Osteoblast (primary cell): ENCODE results near the gene NDUFS5. TPM values are rescaled to one million over a fixed set of nuclear protein-coding genes. Genes with fewer than 3 reads are reported as not detected.
A peak's percentile ranks its signal among the peaks of the same experiment; 100 is the strongest.
"Not testable (repeated sequence)": the region's sequence is repeated elsewhere in the genome, so short reads cannot be mapped to it uniquely, and the experiment has no call there.

Experiments
- DNase-seq: peaks from one replicate; pipeline ENCODE4 v3.0.0; 2011; ENCODE audit warnings: low spot score, mixed read lengths; ENCODE audit not compliant: insufficient read length; ENCODE audit errors: missing footprints
- H2AFZ ChIP-seq: 2 replicates; pipeline ENCODE4 v1.6.0; 2011; ENCODE audit warnings: mild to moderate bottlenecking, low read length
- H3K27ac ChIP-seq: 2 replicates; pipeline ENCODE4 v1.5.1; 2011; ENCODE audit warnings: mild to moderate bottlenecking, low read depth, low read length, moderate library complexity
- H3K27me3 ChIP-seq: 2 replicates; pipeline ENCODE4 v1.6.0; 2012; ENCODE audit warnings: mild to moderate bottlenecking, control low read depth, inconsistent platforms, low read length, moderate library complexity; ENCODE audit not compliant: insufficient read depth
- H3K36me3 ChIP-seq: 2 replicates; pipeline ENCODE4 v1.5.1; 2011; ENCODE audit warnings: mild to moderate bottlenecking, low read length, control low read depth, moderate library complexity; ENCODE audit not compliant: insufficient read depth
- H3K4me1 ChIP-seq: 2 replicates; pipeline ENCODE4 v1.5.1; 2011; ENCODE audit warnings: mild to moderate bottlenecking, low read length, control low read depth, moderate library complexity; ENCODE audit not compliant: insufficient read depth
- H3K4me2 ChIP-seq: 2 replicates; pipeline ENCODE4 v1.6.0; 2011; ENCODE audit warnings: mild to moderate bottlenecking, low read length; ENCODE audit not compliant: insufficient read depth
- H3K4me3 ChIP-seq: fragments of 200-600 bp; sonication (generic); 3 replicates; pipeline ENCODE4 v1.5.1; 2012; ENCODE audit warnings: mild to moderate bottlenecking, low read length, inconsistent platforms; ENCODE audit not compliant: insufficient read depth
- H3K79me2 ChIP-seq: 2 replicates; pipeline ENCODE4 v1.6.0; 2012; ENCODE audit warnings: mild to moderate bottlenecking, low read length, control low read depth, inconsistent platforms; ENCODE audit not compliant: insufficient read depth
- H3K9me3 ChIP-seq: 2 replicates; pipeline ENCODE4 v1.5.1; 2011; ENCODE audit warnings: low read depth, low read length, control low read depth
- H4K20me1 ChIP-seq: 2 replicates; pipeline ENCODE4 v1.6.0; 2012; ENCODE audit warnings: mild to moderate bottlenecking, low read length, control low read depth; ENCODE audit not compliant: insufficient read depth
- total RNA-seq: library from RNA; depleted of rRNA; stranded (reverse); fragments of >200 nt; gene quantifications from 2 replicates; pipeline ENCODE4 v1.2.3, GENCODE V29; 2012
- TF ChIP-seq, protein P1 (sequence below): IDR thresholded peaks from 2 replicates; pipeline ENCODE4 v1.5.1; 2011; ENCODE audit warnings: mild to moderate bottlenecking, low read depth, low read length, moderate library complexity; ENCODE audit errors: extremely low read depth

The NDUFS5 gene
- total RNA-seq, 1 donor: 240 TPM

- not testable (repeated sequence) for H3K9me3 ChIP-seq, H3K36me3 ChIP-seq, H3K4me3 ChIP-seq, H3K27me3 ChIP-seq, H4K20me1 ChIP-seq, H3K4me2 ChIP-seq, DNase-seq, H3K79me2 ChIP-seq, H2AFZ ChIP-seq, H3K27ac ChIP-seq
- peaks cover 15% of the 10 kb centered on the region for H3K4me1 ChIP-seq
- TF ChIP-seq, protein P1, sequence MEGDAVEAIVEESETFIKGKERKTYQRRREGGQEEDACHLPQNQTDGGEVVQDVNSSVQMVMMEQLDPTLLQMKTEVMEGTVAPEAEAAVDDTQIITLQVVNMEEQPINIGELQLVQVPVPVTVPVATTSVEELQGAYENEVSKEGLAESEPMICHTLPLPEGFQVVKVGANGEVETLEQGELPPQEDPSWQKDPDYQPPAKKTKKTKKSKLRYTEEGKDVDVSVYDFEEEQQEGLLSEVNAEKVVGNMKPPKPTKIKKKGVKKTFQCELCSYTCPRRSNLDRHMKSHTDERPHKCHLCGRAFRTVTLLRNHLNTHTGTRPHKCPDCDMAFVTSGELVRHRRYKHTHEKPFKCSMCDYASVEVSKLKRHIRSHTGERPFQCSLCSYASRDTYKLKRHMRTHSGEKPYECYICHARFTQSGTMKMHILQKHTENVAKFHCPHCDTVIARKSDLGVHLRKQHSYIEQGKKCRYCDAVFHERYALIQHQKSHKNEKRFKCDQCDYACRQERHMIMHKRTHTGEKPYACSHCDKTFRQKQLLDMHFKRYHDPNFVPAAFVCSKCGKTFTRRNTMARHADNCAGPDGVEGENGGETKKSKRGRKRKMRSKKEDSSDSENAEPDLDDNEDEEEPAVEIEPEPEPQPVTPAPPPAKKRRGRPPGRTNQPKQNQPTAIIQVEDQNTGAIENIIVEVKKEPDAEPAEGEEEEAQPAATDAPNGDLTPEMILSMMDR: peak; percentile 17
These were observed 25.2 kb downstream of the NDUFS5 start for GRCh38 chr1:39051193-39051850.

DNA sequence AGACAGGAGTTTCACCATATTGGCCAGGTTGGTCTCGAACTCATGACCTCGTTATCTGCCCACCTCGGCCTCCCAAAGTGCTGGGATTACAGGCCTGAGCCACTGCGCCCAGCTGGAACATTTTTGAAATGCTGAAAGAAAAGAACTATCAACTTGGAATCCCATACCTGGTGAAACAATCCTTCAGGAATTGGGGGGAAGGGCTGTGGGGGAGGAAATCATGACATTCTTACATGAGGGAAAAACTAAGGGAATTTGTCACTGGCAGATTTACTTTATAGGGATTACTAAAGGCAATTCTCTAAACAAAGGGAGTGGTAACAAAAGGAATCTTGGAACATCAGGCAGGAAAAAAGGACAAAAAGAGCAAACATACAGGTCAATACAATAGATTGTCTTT, 25.8 kb downstream of the NDUFS5 start:
- Histone ChIP-seq H3K27ac (no peak overlapping the region), H3K79me2 (no peaks in the 10 kb centered on the region), H3K27me3 (no peaks in the 10 kb centered on the region), H2AFZ (no peak overlapping the region), H3K4me2 (no peak overlapping the region), H3K36me3 (no peaks in the 10 kb centered on the region), H3K4me3 (no peak overlapping the region), H3K4me1 (peaks cover 9% of the 10 kb centered on the region), H4K20me1 (no peaks in the 10 kb centered on the region), H3K9me3 (no peaks in the 10 kb centered on the region)
- no peak for DNase-seq
- TF ChIP-seq, protein P1: no peak

GRCh38 chr1:39055213-39055710, 29.1 kb downstream of the NDUFS5 start:
- not testable (repeated sequence) for H2AFZ ChIP-seq, H3K9me3 ChIP-seq, H3K27me3 ChIP-seq, H4K20me1 ChIP-seq, H3K27ac ChIP-seq, H3K4me1 ChIP-seq, H3K79me2 ChIP-seq, H3K4me3 ChIP-seq, H3K4me2 ChIP-seq, DNase-seq, H3K36me3 ChIP-seq

DNA sequence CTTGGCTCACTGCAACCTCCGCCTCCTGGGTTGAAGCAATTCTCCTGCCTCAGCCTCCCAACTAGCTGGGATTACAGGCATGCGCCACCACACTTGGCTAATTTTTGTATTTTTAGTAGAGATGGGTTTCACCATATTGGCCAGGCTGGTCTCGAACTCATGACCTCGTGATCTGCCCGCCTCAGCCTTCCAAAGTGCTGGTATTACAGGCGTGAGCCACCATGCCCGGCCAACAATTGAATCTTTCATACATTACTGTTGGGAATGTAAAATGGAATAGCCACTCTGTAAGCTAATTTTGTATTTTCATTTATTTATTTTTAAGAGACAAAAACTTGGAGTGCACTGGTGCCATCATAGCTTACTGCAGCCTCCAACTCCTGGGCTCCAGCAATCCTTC, 35.4 kb downstream of the NDUFS5 start:
- not testable (repeated sequence) for H3K27me3 ChIP-seq, H2AFZ ChIP-seq, H3K79me2 ChIP-seq, H3K27ac ChIP-seq, H3K9me3 ChIP-seq, H3K4me1 ChIP-seq, H4K20me1 ChIP-seq, DNase-seq, H3K36me3 ChIP-seq, H3K4me2 ChIP-seq, H3K4me3 ChIP-seq

- DNase-seq: no peak
- H3K27ac ChIP-seq: no peak overlapping the region
- H3K4me3 ChIP-seq: no peak overlapping the region
- TF ChIP-seq, protein P1: no peak
- H3K4me2 ChIP-seq: no peak overlapping the region
- H3K27me3 ChIP-seq: no peaks in the 10 kb centered on the region
- no peaks in the 10 kb centered on the region for H4K20me1 ChIP-seq
- H3K9me3 ChIP-seq: no peaks in the 10 kb centered on the region
- no peaks in the 10 kb centered on the region for H3K36me3 ChIP-seq
- H3K79me2 ChIP-seq: no peaks in the 10 kb centered on the region
- no peaks in the 10 kb centered on the region for H3K4me1 ChIP-seq
- no peak overlapping the region for H2AFZ ChIP-seq
These were observed 35.8 kb downstream of the NDUFS5 start for GRCh38 chr1:39061951-39062350.
